Neural cell (in vitro differentiated cells): ENCODE measurements around the gene IFI16. TPM values are rescaled to one million over a fixed set of nuclear protein-coding genes. Genes with fewer than 3 reads are reported as not detected.

Source experiments
- polyA plus RNA-seq: library from polyadenylated mRNA; depleted of rRNA; stranded (reverse); fragments of >200 nt; gene quantifications from 2 replicates; pipeline ENCODE4 v1.2.3, GENCODE V29; 2014

Gene IFI16
- polyA plus RNA-seq, 1 donor from 2014 or later: not detected

Other genes starting within 250 kb of the IFI16 start
- not detected in 2 replicates for gene OR6N1, start 237.7 kb upstream of the IFI16 start, polyA plus RNA-seq
- not detected in 2 replicates for gene OR6N2, start 228.7 kb upstream of the IFI16 start, polyA plus RNA-seq
- not detected in 2 replicates for gene MNDA, start 178.6 kb upstream of the IFI16 start, polyA plus RNA-seq
- gene PYHIN1, start 78.4 kb upstream of the IFI16 start, polyA plus RNA-seq: not detected in 2 replicates
- 11.1 and 11.5 TPM in 2 replicates for gene AIM2, start 66.9 kb downstream of the IFI16 start, polyA plus RNA-seq
- gene CADM3, start 161.7 kb downstream of the IFI16 start, polyA plus RNA-seq: 81.7 and 91.2 TPM in 2 replicates
- gene ACKR1, start 195.0 kb downstream of the IFI16 start, polyA plus RNA-seq: 3.3 and 3.9 TPM in 2 replicates